Endothelial cell of umbilical vein (primary cell): ENCODE measurements around the gene VPS54. TPM values are rescaled to one million over a fixed set of nuclear protein-coding genes. Genes with fewer than 3 reads are reported as not detected.

Experiments
- BruUV-seq: library from RNA; stranded (reverse); fragments of 400-500 nt; replicated peaks from 2 replicates; lab custom pipeline; 2021; lab: Mats Ljungman, UMichigan
- CTCF ChIA-PET: fragments of 300-600, 350-600 bp; sonication (Branson Sonifier 250); formaldehyde crosslinking; loops from one replicate; lab custom pipeline; 2021; ENCODE audit warnings: antibody characterized with exemption, inconsistent platforms; lab: Charles Lee
- POLR2A ChIA-PET: fragments of 300-600, 350-600 bp; sonication (Branson Sonifier 250); formaldehyde crosslinking; loops from one replicate; lab custom pipeline; 2021; ENCODE audit warnings: antibody characterized with exemption, inconsistent platforms; lab: Charles Lee
- DNase-seq: peaks from one replicate; pipeline ENCODE4 v3.0.0-alpha.2; 2011; ENCODE audit warnings: low read depth, low spot score
- FAIRE-seq: peaks from 2 replicates; lab custom pipeline; 2011; peaks lifted over from hg19 to GRCh38; lab: Jason Lieb, UNC
- H2AFZ ChIP-seq: 2 replicates; pipeline ENCODE4 v1.6.0; 2012; ENCODE audit warnings: low read depth, low read length, control low read depth, inconsistent platforms
- H3K27ac ChIP-seq: 2 replicates; pipeline ENCODE4 v1.5.1; 2011; ENCODE audit warnings: low read depth, mild to moderate bottlenecking, control low read depth, low read length, moderate library complexity; ENCODE audit not compliant: insufficient read depth
- H3K27me3 ChIP-seq, 2 experiments: 2 replicates each; pipeline versions ENCODE4 v1.6.0 to v1.6.1; 2011; ENCODE audit warnings: low read length in 2 of 2, mixed read lengths in 1 of 2; ENCODE audit not compliant: control insufficient read depth in 2 of 2, insufficient read depth in 2 of 2
- H3K36me3 ChIP-seq, 2 experiments: 2 replicates in 1 of 2; 3 replicates in 1 of 2; pipeline ENCODE4 v1.5.1; 2011; ENCODE audit warnings: low read length in 2 of 2, mild to moderate bottlenecking in 1 of 2, moderate library complexity in 1 of 2; ENCODE audit not compliant: control insufficient read depth in 2 of 2, insufficient read depth in 2 of 2; ENCODE audit errors: extremely low read depth in 1 of 2
- H3K4me1 ChIP-seq: 3 replicates; pipeline ENCODE4 v1.5.1; 2011; ENCODE audit warnings: mild to moderate bottlenecking, low read length; ENCODE audit not compliant: control insufficient read depth, insufficient read depth; ENCODE audit errors: extremely low read depth
- H3K4me2 ChIP-seq: 2 replicates; pipeline ENCODE4 v1.6.1; 2011; ENCODE audit warnings: low read length, control low read depth, mixed read lengths; ENCODE audit not compliant: insufficient read depth
- H3K4me3 ChIP-seq, 3 experiments: fragments of 200-600 bp in 1 of 3; sonication (generic), shearing (Covaris generic) in 1 of 3; replicated peaks in 1 of 3; 2 replicates each; pipeline ENCODE4 v1.5.1; 2011 to 2016; ENCODE audit warnings: control low read depth in 3 of 3, low read length in 3 of 3, mild to moderate bottlenecking in 2 of 3, inconsistent platforms in 1 of 3, low read depth in 1 of 3, moderate library complexity in 1 of 3; ENCODE audit not compliant: insufficient read depth in 1 of 3
- H3K79me2 ChIP-seq: 2 replicates; pipeline ENCODE4 v1.6.0; 2012; ENCODE audit warnings: low read length, inconsistent platforms; ENCODE audit not compliant: control insufficient read depth, insufficient read depth
- H3K9ac ChIP-seq: replicated peaks from 2 replicates; pipeline ENCODE3; 2011; ENCODE audit warnings: low read length, control low read depth; ENCODE audit not compliant: insufficient read depth; ENCODE audit errors: extremely low read depth
- H3K9me1 ChIP-seq: replicated peaks from 3 replicates; pipeline ENCODE4 v1.6.0; 2011; ENCODE audit warnings: mild to moderate bottlenecking, low read length; ENCODE audit not compliant: control insufficient read depth, insufficient read depth; ENCODE audit errors: extremely low read depth
- H3K9me3 ChIP-seq: replicated peaks from 2 replicates; pipeline ENCODE4 v1.5.1; 2012; ENCODE audit warnings: low read length, inconsistent platforms; ENCODE audit not compliant: control insufficient read depth, insufficient read depth
- H4K20me1 ChIP-seq: replicated peaks from 2 replicates; pipeline ENCODE3; 2011; ENCODE audit warnings: mild to moderate bottlenecking, low read length; ENCODE audit not compliant: control insufficient read depth, insufficient read depth; ENCODE audit errors: extremely low read depth
- CTCF ChIP-seq, 2 donors: IDR thresholded peaks; 1 replicate in 1 of 2; 2 replicates in 1 of 2; pipeline ENCODE4 v1.5.1; 2011; ENCODE audit warnings: low read length in 2 of 2, mild to moderate bottlenecking in 2 of 2, moderate library complexity in 2 of 2, control low read depth in 1 of 2, inconsistent platforms in 1 of 2, low read depth in 1 of 2; ENCODE audit not compliant: insufficient read depth in 1 of 2; ENCODE audit errors: extremely low read depth in 1 of 2
- MAX ChIP-seq: IDR thresholded peaks from 2 replicates; pipeline ENCODE4 v1.6.1; 2011; ENCODE audit not compliant: insufficient read depth, insufficient read length
- dilution Hi-C: fragments of 300-500 bp; cut with MboI; formaldehyde crosslinking; loops from one replicate; pipeline ENCODE4 v1.15.0; 2019; ENCODE audit warnings: low sequenced_read_pairs; ENCODE audit not compliant: extremely low pct_ligation_motif_present
- intact Hi-C: fragments of 100-400 bp; cut with micrococcal nuclease; formaldehyde crosslinking; loops from one replicate; pipeline ENCODE4 v1.10.0; 2022
- polyA plus RNA-seq, 4 experiments: library from polyadenylated mRNA; depleted of rRNA in 3 of 4; stranded (reverse) in 3 of 4; unstranded in 1 of 4; fragments of >200 nt; gene quantifications; 2 replicates each; pipeline versions ENCODE4 v1.2.1 to v1.2.3, GENCODE V29; 2011 to 2012; ENCODE audit warnings: missing spikeins in 1 of 4
- total RNA-seq: library from RNA; stranded (reverse); gene quantifications from 2 replicates; pipeline ENCODE4 v1.2.3, GENCODE V29; 2021

Gene VPS54
- total and polyA plus RNA-seq, 2 donors (not counting 3 experiments of a cell fraction or from before 2014, with no cell fraction given), result 6.3 to 17.7 TPM

- Histone ChIP-seq H3K27me3 (no peaks in the 10 kb centered on the region), H3K9me1 (no peaks in the 10 kb centered on the region), H3K4me1 (peaks cover 17% of the 10 kb centered on the region), H3K36me3 (no peaks in the 10 kb centered on the region), H3K27ac (no peak overlapping the region), H3K9ac (no peak overlapping the region), H3K4me3 (no peak overlapping the region), H3K4me2 (no peak overlapping the region), H3K9me3 (no peaks in the 10 kb centered on the region), H4K20me1 (no peaks in the 10 kb centered on the region), H2AFZ (no peak overlapping the region), H3K79me2 (no peaks in the 10 kb centered on the region)
- FAIRE-seq, result no peak
- TF ChIP-seq MAX (no peak), CTCF (IDR thresholded peaks at IDR 0.05; ENCODE audit: extremely low read depth in 1 of 2, insufficient read depth in 1 of 2, low read depth in 1 of 2, low read length in 2 of 2) (no peak)
- DNase-seq, result no peak
- BruUV-seq, result no TSS peak
- CTCF ChIA-PET, result interaction anchor here (1.3 kb wide), 1 partner anchor 73 kb away, joined by 4 read pairs; no protein-coding TSS in a partner anchor
- intact Hi-C loops, result no loop called here
- dilution Hi-C loops, result no loop called here
- POLR2A ChIA-PET, result no interaction called here
Observed at GRCh38 chr2:64024259-64024949, 5.2 kb upstream of the VPS54 start.
